Bronchial epithelial cell (primary cell): ENCODE data around the gene DDX39B. TPM values are rescaled to one million over a fixed set of nuclear protein-coding genes. Genes with fewer than 3 reads are reported as not detected.

Experiments
- DNase-seq: peaks from one replicate; pipeline ENCODE4 v3.0.0-alpha.2; 2010; ENCODE audit warnings: low read depth
- FAIRE-seq: peaks from 2 replicates; lab custom pipeline; 2011; peaks lifted over from hg19 to GRCh38; lab: Jason Lieb, UNC
- H3K27me3 ChIP-seq: 2 replicates; pipeline ENCODE4 v1.5.1; 2011; ENCODE audit warnings: low read length; ENCODE audit not compliant: control insufficient read depth, insufficient read depth
- H3K36me3 ChIP-seq: 2 replicates; pipeline ENCODE4 v1.5.1; 2011; ENCODE audit warnings: low read length; ENCODE audit not compliant: control insufficient read depth, insufficient read depth
- H3K4me3 ChIP-seq: 2 replicates; pipeline ENCODE4 v1.5.1; 2011; ENCODE audit warnings: mild to moderate bottlenecking, low read depth, low read length, control low read depth
- CTCF ChIP-seq: IDR thresholded peaks from 2 replicates; pipeline ENCODE4 v1.5.1; 2011; ENCODE audit warnings: mild to moderate bottlenecking, moderate library complexity, low read length, control low read depth, inconsistent platforms; ENCODE audit not compliant: insufficient read depth, severe bottlenecking
- total RNA-seq: library from RNA; depleted of rRNA; stranded (reverse); fragments of >200 nt; gene quantifications from 2 replicates; pipeline ENCODE4 v1.2.1, GENCODE V29; 2014

DDX39B gene
- total RNA-seq, 1 donor from 2014 or later = 385 TPM

- DNase-seq = peak; percentile 44
- no peak for FAIRE-seq
- TF ChIP-seq CTCF = no peak
These were observed 18.3 kb upstream of the DDX39B start for GRCh38 chr6:31559958-31560696.

GRCh38 chr6:31559606-31559957 is 17.8 kb upstream of the DDX39B start:
- TF ChIP-seq CTCF = no peak
- Histone ChIP-seq H3K4me3 (no peak overlapping the region), H3K27me3 (no peaks in the 10 kb centered on the region), H3K36me3 (peaks cover 15% of the 10 kb centered on the region)
- FAIRE-seq = no peak
- no peak for DNase-seq

More at GRCh38 chr6:31559958-31560696, 18.3 kb upstream of the DDX39B start:
- Histone ChIP-seq H3K27me3 (no peaks in the 10 kb centered on the region), H3K4me3 (no peak overlapping the region), H3K36me3 (peaks cover 15% of the 10 kb centered on the region)

DNA sequence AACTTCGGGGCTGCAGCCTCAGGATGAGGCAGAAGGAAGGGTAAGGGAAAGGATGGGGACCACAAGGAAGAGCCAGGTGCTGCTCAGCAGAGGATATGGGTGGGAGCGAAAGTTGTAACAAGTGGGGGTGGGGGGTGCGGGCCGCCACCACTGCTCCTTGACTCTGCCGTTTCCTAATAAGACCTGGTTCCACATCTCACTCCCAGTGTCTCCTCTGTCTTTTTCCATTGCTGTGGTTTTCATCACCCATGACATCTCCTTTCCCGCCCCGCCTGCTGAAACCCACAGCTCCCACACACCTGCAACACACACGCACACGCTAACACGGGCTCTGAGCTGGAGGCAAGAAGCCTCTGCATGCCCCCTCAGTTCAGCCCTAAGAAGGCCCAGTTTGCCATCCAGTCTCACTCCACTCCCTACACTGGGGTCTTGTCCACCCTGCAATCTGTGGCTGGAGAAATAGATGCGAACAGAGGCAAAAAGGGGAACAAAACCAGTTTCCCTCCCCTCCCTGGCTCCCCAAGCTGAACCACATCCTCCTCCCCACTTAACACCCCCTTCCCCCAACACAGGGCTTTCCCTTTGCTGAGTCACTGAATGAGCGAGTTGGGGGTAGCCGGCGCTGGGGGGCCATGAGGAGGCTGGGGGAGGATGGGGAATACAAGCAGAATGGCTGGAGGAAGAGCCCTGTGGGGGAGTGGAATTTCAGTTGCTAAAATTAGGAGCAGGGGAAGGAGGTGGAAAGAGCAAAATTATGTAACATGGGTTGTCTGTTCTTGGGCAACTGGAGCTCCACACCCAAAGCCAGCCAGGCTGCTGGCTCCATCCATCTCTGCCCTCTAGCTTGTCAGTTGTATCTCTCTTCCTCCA is 17.1 kb upstream of the DDX39B start:
- Histone ChIP-seq H3K36me3 (peaks cover 17% of the 10 kb centered on the region), H3K27me3 (no peaks in the 10 kb centered on the region), H3K4me3 (no peak overlapping the region)
- no peak for TF ChIP-seq CTCF
- FAIRE-seq = no peak
- no peak for DNase-seq

DNA sequence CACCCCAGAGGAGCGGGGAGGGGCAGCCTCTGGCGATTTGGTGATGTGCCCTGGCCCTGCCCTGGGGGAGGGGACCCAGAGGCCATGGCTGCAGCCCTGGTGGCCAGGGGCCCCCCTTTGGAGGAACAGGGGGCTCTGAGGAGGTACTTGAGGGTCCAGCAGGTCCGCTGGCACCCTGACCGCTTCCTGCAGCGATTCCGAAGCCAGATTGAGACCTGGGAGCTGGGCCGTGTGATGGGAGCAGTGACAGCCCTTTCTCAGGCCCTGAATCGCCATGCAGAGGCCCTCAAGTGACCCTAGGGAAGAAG is 16.5 kb upstream of the DDX39B start:
- no peak for TF ChIP-seq CTCF
- DNase-seq (no peak), FAIRE-seq (no peak)
- Histone ChIP-seq H3K27me3 (no peaks in the 10 kb centered on the region), H3K36me3 (peaks cover 17% of the 10 kb centered on the region), H3K4me3 (no peak overlapping the region)

DNA sequence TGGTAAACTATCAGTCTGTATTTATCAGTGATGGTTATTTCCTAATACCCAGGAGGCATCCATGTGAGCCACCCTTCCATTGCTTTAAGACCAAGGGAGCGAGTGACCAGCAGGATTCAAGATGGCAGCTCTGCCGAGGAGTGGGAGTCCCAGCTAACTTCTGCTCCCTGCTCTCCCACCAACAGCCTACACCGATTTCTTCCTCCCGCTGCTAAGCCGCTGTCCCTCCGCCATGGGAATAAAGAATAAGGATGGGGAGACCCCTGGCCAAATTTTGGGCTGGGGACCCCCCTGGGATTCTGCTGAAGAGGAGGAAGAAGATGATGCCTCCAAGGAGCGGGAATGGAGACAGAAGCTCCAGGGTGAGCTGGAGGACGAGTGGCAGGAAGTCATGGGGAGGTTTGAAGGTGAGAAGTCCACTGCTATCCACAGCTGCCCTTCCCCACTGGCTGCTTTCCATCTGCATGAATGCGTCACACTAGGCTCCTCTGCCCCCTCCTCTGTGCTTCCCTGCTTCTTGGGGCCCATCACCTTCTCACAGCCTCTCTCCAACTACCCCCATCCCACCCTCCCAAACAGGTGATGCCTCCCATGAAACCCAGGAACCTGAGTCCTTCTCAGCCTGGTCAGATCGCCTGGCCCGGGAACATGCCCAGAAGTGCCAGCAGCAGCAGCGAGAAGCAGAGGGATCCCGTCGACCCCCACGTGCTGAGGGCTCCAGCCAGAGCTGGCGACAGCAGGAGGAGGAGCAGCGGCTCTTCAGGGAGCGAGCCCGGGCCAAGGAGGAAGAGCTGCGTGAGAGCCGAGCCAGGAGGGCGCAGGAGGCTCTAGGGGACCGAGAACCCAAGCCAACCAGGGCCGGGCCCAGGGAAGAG is 15.9 kb upstream of the DDX39B start:
- TF ChIP-seq CTCF = no peak
- DNase-seq (no peak), FAIRE-seq (no peak)
- H3K4me3 ChIP-seq = no peak overlapping the region
- no peaks in the 10 kb centered on the region for H3K27me3 ChIP-seq
- H3K36me3 ChIP-seq = peaks cover 17% of the 10 kb centered on the region
